ENCODE results near the gene PDLIM3.
"Not testable (repeated sequence)": the region's sequence is repeated elsewhere in the genome, so short reads cannot be mapped to it uniquely, and the experiment has no call there.

The PDLIM3 gene

DNA sequence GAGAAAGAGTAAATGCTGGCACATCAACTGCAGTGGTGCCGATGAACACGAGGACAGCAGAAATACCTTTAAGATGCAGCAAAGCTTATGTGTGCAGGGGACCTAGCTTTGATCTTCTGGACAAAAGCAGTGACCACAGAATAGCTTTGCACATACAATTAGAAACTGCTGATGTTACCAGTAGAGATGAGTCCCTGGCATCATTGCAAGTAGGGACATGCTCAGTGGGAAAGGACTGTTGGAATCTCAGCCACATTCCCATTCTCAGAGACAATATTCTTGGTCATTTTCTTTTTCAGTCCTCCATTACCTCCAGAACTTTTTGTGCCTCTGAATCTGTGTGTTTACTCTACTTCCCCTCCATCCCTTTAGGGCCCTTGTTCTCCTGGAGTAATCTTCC, 16.9 kb upstream of the PDLIM3 start:
- no peak for DNase-seq

DNA sequence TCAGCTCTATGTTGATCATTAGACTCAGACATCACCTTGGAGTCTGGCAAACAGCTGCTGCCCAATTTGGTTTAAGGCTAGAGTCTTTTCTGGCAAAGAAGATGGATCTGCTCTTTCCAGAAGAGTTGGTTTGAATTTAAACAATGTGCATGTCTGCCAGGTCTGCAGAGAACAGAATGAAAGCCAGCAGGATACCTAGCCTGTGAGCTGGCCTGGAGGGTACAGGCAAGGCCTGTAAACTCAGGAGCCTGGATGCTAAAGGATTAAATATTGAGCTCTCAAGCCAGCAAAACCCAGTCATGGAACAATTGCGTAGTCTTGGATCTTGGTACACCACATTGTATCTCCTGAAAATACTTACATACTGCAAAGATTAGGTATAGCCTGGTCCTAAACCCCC, 15.6 kb upstream of the PDLIM3 start:
- no peak for DNase-seq

DNA sequence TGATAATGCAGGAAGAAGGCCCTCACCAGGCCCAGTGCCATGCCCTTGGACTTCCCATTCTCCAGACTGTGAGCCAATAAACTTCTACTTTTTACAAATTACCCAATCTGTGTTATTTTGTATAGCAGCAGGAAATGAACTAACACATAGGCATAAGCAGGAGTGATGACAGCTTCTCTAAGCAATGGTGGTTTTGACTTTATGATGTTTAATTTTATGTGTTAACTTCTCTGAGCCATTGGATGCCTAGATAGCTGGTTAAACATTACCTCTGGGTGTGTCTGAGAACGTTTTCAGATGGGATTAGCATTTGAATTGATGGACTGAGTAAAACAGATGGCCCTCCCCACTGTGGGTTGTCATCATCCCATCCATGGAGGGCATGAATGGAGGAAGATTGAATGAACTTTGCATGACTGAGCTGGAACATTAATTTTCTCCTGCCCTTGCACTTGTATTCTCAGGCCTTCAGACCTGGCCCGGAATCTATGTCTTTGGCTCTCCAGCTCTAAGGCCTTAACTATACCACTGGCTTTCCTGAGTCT, 13.9 kb upstream of the PDLIM3 start:
- DNase-seq: no peak

DNA sequence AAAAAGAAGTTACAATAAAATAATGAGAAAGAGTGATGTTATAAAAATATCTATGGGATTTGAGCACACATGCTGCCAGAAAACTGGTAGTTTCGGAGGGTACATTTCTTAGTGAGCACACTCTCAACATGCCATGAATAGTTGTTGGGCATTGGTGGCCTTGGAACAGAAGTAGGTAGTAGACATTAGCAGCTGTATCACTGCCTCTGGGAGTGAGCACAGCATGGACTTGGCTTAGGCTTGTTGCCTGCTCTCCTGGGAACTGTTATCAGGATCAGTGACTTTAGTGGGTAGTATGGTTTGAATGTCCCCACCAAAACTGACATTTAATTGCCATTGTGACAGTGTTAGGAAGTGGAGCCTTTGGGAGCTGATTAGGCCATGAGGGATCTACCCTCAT, 13.3 kb upstream of the PDLIM3 start:
- no peak for DNase-seq

DNA sequence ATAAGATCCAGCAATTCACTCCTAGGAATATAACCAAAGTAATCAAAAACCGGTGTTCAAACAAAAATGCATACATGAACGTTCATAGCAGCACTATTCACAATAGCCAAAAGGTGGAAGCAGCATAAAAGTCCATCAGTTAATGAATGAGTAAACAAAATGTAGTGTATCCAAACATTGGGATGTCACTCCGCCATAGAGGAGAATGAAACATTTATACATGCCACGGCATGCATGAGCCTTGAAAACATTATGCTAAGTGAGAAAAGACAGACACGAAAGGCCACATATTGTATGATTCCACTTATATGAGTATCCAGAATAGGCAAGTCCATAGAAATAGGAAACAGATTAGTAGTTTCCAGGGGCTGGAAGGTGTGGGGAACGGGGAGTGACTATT, 11.0 kb upstream of the PDLIM3 start:
- DNase-seq: no peak

DNA sequence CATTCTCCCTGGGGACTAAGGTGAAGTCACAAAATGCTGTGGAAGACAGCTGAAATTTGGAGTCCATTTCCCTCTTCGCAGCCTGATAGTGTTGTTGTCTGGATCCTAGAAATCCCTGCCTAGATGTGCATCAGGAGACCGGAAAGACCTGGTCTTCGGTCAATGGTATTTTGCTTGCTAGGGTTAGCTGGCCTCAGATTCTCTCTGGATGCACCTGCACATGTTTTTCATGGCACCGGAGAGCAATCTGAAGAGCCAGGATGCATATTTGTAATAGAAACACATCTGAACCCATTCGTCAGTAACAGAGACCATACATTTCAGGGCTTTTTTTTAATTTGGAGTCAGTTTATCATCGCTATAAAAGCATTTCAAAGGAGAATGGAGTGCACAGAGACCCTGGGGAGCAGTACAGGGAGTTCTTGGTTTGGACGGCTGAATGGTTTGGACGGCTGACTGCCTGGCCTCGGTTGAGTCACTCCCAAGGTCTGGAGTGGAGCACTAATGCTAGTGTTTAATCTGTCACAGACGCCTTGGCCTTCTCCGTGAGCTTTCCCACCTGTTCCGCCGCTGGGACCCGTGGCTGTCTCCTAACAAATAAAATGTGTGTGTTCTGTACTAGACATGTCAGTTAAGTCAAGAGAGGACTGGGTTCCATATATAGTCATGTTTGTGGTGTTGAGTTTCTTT, 7.5 kb upstream of the PDLIM3 start:
- no peak for DNase-seq

DNA sequence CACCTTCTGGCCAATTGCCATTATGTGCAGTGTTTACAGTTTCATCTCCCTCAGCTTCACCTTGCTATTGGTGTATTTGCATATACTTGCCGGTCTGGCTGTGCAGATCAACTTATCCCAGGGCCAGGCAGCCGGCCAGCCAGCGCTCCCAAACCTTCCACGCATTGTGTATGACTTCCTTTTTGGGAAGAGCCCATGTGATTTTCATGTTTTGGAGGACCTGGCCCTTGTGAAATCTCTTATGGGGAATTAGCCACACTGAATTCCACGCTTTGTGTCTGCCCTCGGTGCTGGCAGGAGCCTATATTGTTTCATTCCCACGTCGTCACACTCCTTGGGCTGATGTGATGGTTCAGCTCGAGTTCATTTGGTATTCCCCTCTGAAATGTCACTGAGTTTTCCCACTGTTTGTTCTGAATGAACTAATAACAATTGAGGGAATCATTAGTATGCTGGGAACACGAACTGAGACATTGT, 6.0 kb upstream of the PDLIM3 start:
- no peak for DNase-seq

DNA sequence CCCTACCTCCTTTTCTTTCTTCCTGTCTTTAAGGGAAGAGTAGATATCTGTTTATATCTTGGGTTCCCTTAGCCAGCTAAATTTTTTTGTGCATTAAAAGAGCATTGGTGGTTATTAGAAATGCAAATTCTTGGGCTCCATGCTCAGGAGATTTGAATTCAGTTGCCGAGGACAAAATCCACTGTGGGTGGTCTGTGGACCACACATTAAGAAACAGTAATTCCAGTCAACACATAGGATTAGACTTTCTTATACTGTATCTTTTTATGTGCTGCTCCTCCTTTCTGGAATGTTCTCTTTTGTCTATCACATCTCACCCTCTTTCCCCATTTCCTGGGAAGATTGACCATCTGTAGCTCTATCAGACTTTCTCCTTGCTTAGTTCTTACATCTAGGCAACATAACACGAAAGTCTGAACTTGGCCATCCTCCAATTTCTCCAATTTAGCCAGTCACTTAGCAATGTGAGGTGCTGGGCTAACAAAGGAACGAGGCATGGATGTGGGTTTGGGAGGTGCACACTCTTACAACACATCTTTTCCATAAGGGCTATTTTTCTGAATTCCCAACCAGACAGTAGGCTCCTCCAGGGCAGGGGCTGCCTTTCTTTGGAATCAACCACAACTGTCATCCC, 5.3 kb upstream of the PDLIM3 start:
- DNase-seq: no peak

DNA sequence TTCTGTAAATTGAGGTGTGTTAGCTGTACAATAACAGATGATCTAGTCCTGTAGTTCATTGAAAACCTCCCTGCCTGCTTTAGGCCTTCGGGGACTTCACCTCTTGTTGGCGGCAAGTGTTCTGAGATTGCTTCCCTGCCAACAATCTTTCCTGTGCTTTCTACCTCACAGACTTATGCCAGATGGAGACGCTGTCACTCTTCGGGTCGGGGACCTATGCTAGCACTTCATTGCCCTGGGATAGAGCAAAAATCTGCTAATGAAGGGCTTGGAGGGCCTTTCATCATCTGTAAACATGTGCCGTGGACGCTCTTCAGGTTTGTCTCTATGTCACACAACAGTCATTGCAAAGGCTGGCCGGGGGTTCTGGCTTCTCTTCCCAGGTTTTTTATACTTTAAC, 4.7 kb upstream of the PDLIM3 start:
- DNase-seq: no peak

DNA sequence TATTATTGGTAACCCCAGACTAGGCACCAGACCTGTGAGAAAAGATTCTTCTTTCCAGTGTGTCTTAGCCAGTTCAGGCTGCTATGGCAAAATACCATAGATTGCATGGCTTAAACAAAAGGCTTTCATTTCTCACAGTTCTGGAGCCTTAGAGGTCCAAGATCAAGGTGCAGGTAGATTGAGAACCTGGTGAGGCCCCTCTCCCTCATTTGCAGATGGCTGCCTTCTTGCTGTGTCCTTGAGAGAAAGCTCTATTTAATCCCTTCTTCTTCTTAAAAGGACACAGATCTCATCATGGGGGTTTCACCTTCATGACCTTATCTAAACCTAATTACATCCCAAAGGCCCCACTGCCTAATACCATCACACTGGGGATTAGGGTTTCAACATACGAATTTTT, 3.5 kb upstream of the PDLIM3 start:
- DNase-seq: no peak

DNA sequence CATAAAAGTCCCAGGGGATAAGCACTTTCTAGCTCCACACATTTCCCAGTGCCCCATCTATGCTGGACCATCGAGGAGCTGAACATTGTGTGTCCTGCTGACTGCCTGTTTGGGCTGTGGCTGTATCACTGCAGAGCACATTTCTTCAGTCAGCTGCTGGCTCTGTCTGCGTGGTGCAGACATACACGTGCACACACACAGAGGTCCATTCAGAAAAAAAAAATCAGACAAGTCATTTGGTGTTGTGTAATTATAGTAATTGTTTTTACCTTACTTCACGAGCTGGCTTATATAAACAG, 1.1 kb upstream of the PDLIM3 start:
- DNase-seq: no peak

DNA sequence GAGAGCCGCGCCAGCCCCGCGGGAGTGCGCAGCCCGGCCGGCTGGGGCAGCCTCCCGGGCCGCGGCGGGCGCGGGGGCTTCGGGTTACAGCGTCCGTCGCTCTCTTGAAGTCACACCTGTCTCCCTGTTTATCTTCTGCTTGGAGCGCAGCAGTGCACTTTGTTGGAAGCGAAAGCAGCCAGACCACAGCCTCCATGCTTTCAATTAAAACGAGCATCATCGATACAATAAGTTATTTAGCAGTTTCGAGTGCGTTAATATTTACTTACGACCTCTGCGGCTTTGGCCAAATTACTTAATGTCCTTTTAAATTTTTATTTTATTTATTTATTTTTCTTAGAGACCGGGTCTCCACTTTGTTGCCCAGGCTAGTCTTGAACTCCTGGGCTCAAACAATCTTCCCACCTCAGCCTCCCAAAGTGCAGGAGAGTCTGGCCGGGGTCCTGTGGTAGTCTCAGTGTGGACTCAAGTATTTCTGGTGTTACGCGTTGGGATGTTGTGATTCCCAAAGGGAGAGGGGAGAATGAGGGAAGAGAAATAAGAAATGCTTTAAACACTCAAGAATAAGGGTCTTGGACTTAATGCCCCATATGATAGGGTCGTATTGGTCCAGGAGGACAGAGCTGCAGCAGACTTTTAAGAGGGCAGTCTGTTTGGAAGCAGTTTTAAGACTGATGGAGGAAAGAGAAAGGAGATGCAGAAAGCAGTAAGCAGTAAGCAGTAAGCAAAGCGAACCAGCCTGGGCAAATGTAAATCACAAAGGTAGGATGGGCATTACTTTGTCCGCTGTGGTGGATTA, 504 bp upstream of the PDLIM3 start:
- no peak for DNase-seq

DNA sequence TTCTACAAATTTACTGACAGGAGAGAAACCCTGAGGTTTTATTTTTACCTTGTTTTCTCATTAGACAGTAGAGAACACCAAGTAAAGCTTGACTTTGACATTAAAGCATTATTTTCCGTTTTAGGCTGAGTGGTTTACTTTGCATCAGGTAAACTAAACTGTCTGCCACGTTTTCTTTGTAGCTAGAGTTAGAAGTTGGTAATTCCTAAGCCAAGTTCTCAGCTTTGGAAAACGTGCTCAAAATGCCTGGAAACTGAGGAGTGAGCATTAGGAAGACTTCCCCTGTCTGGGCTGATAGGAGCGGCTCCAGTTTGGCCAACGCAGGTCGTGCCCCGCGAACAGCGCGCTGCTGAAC, 819 bp downstream of the PDLIM3 start:
- no peak for DNase-seq

DNA sequence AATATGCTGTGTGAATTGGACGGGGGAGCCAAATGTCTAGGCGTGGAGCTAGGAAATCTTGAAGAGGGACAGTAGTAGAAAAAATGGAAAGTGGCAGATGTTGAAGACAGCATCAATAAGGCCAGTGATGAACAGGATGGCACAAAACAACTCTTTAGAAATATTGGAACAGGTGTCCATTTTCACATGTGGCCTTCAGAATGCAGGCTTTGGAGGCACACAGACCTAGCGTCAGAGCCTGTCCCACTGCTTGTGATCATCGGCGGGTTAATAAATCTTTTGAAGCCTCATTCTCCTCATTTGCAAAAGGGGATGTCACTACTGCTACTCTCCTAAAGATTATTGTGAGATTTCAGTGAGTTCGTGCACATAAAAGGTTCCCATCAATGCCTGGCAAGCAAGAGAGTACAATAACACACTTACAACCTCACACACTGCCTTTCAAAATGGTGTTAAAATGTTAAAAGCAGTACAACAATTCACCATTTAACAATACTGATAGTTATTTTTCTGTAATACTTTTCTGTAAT, 2.4 kb downstream of the PDLIM3 start:
- DNase-seq: no peak

DNA sequence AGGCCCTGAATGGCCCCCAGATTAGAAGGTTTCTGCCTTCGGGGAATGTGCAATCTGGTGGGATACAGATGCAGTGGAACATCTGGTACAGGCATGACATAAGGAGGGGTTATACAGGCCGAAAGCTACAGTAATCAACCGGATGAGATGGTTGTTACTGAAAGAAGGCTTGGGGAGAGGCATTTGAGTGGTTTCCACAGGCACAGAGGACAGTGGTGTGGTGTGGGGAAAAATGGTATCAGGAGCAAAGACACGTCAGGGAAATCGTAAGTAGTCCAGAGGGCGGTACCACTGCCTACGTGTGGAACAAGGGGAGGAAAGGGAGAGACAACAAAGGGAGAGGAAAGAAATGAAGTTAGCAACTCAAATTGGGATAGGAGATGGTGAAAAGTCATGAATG, 3.0 kb downstream of the PDLIM3 start:
- no peak for DNase-seq

DNA sequence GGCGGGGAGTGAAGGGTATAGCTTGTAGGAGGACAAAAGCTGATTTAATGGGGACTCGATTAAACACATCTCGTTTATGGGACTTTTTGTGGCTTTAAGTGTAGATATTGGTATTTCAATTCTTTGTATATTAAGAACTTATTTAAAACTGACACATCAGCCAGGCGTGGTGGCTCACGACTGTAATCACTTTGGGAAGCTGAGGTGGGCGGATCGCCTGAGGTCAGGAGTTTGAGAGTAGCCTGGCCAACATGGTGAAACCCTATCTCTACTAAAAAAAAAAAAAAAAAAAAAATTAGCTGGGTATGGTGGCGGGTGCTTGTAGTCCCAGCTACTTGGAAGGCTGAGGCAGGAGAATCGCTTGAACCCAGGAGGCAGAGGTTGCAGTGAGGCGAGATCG, 3.7 kb downstream of the PDLIM3 start:
- not testable (repeated sequence) for DNase-seq

DNA sequence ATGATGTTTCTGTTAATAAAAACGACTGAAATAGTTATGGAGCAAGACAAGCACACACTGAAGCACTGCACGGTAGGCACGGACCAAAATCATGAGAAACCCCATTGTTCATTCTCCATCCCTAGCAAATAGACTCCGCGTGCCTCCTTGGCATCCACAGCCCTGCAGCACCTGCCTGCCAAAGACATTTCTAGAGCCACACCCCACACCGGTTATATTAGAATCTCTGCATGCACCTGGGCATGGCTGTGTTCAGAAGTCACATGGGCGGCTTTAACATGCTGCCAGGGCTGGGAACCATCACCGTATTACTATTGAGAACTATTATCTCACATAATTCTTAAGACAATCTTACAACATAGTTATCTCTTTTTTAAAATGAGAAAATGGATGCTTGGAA, 5.9 kb downstream of the PDLIM3 start:
- DNase-seq: no peak

DNA sequence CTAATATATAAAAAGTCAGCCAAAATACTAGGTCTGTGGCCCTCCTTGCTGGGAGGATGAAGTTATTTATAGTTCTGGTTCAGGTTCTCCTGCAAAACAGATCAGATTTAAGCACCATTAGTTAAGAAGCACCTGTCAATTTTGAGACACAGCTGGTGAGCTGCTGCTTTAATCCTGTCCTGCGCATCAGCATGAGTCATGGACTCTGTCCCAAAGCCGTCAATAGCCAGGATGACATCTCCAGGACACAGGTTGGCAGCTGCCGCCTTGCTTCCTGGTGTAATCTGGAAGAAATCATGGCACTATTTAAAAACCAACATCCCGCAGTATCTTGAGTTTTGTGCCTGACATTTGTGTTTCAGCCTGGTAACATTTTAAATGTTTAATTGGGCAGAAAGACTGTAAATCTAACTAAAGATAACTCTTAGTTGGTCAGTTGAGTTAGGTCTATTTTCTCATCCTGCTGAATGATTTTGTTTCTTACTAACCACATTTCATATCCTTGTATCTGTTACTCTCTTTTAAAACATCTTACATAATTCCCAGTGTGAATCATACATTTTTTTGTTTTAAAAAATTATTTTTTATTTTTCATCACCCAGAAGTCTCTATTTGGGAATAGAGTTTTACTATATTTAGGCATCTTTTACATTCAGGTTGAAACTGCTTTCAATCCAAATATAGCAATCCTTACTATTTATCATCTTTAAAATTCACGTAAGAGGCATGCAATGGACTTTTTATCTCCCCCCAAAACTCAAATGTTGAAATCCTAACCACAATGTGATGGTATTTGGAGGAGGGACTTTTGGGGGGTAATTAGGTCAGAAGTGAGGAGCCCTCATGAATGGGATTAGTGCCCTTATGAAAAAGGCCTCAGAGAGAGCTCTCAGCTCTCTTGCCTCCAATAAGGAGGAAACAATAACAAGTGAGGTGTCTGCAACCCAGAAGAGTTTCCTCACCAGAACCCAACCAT, 10.1 kb downstream of the PDLIM3 start:
- peak; percentile 37 for DNase-seq

DNA sequence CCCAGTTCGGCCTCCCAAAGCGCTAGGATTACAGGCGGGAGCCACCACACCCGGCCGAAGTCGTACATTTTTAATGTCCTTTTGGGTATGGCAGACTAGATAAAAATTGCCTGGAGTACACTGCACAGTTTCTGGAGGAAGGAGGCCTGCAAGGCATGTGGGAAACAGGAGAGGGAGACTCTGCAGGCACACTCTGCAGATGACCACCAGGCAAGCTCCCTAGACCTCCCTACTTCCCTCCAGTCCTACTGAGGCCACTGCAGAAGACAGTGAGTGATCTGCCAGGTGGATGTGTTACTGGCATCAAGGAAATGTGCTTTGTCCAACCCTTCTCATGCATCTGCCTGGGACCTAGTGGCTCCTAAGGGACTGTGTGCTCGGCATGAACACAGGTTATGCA, 11.4 kb downstream of the PDLIM3 start:
- no peak for DNase-seq

DNA sequence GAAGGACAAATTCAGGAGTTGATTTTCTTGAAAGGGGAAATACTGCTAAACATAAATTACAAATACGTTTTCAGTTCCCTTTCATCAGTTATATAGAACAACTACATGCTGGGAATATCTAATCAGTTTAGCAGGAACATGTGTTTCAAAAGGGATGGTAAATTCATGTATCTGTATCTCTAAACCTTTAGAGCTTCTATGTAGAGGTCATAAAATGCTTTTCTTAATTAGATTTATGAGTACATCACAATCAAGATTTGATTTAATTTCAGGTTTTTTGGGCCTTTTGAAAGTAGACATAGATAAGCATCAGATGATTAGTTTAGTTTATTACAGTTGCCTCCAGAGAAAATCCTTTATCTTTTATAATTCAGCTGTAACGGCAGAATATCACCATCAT, 12.9 kb downstream of the PDLIM3 start:
- no peak for DNase-seq

DNA sequence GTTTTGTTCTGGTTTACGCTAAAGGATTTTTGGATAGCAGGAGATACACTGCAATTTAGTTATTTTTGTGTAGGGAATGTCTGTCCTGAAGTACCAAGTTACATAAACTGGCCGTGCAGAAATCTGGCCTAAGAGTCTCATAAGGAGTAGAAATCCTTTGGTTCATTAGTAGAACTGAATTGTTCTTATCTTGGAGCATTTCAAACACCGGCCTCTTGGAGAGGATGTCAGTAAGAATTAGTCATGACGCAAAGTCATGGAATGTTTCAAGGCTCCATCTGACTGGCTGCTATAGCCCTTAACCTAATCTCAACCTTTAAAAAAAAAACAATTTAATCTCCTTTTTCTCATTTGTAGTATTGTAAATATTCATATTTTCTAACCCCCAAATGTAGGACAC, 15.2 kb downstream of the PDLIM3 start:
- DNase-seq: no peak

DNA sequence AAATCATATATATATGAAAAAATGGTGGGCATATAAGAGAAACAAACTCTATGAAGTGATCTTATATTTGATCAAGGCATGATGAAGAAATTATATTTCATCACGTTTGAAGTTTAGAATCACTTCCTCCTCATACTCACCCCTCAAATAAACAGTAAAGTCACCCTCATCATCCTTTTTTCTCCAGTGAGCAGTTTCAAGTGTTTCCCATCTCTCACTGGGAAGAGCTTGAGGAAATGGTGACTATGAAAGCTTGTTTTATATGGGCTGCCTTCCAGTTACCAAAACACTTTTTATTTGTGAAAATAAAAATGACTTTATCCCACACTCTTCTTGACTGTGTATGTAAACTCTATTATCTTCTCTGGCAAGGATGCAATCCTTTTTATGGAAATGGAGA, 16.8 kb downstream of the PDLIM3 start:
- no peak for DNase-seq

DNA sequence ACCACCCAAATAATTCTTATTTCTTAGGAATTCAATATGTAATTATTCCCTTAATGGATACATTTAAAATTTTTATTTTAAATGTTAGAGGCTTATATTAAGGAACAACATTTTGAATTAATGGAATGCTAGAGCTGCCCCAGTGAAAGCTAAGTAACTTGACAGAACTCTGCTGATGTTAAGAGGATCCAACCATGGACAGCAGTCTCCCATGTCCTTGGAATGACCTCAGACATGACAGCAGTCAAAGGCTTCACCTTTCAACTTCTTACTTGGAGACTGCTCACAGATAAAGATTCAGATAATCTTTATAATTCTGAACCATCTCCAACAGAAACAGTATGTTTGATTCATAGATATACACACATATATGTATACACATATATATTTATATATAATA, 17.2 kb downstream of the PDLIM3 start:
- DNase-seq: no peak
